ENCODE data around the gene ST8SIA5.

GRCh38 chr18:46718501-46719341 is 38.1 kb downstream of the ST8SIA5 start:
- TF ChIP-seq CTCF (IDR thresholded peaks at IDR 0.05) (no peak), POLR2A (IDR thresholded peaks at IDR 0.05) (no peak)

Measured in stomach (tissue), 4 donors.